Mucosa of descending colon (tissue), 3 donors: ENCODE measurements around the gene OR52B2. TPM values are rescaled to one million over a fixed set of nuclear protein-coding genes. Genes with fewer than 3 reads are reported as not detected.

Experiments used
- ATAC-seq: fragments of 200-7000 bp; cut with Tn5 transposase; one replicate; pipeline ENCODE4 v1.9.1; 2020; ENCODE audit warnings: mild to moderate bottlenecking, moderate library complexity
- DNase-seq, 3 donors: peaks; one replicate each; pipeline ENCODE4 v3.0.0-alpha.2; 2020
- H3K36me3 ChIP-seq: fragments of 200-600 bp; one replicate; pipeline ENCODE4 v1.8.0; 2021; ENCODE audit warnings: low read depth, mild to moderate bottlenecking
- H3K4me1 ChIP-seq: fragments of 200-600 bp; one replicate; pipeline ENCODE4 v1.8.0; 2021; ENCODE audit warnings: low read depth, mild to moderate bottlenecking
- H3K4me3 ChIP-seq: fragments of 200-600 bp; one replicate; pipeline ENCODE4 v1.8.0; 2021; ENCODE audit warnings: mild to moderate bottlenecking
- H3K9me3 ChIP-seq: fragments of 200-600 bp; one replicate; pipeline ENCODE4 v1.8.0; 2021; ENCODE audit warnings: mild to moderate bottlenecking
- intact Hi-C, 2 donors: fragments of 100-400 bp; cut with DNase I in 1 of 2; cut with micrococcal nuclease in 1 of 2; formaldehyde crosslinking; loops; one replicate each; pipeline versions ENCODE4 v1.11.0 to v1.11.1; 2022; cut with DNase I, micrococcal nuclease
- total RNA-seq, 3 donors: library from RNA; stranded (reverse); fragmentation: NEBNext Ultra II Directional in 2 of 3; extraction: Animal tissue kit (Norgen Biotek cat#: 25700) in 2 of 3; gene quantifications; one replicate each; pipeline versions ENCODE4 v1.2.1 to v1.2.4, GENCODE V29; 2021 to 2023
- TF ChIP-seq, protein P1 (sequence below): fragments of 200-600 bp; IDR thresholded peaks from one replicate; pipeline ENCODE4 v1.8.0; 2022; ENCODE audit warnings: antibody characterized with exemption, mild to moderate bottlenecking
- donor health status: DM: no; HTN: no; CAD: no; lungs with moderate emphysema.
- donor health status: DM: no; HTN: no; CAD: no.
- donor health status: DM: no; HTN: yes; CAD: no.

OR52B2 gene
- total RNA-seq, 3 donors from 2014 or later: not detected

DNA sequence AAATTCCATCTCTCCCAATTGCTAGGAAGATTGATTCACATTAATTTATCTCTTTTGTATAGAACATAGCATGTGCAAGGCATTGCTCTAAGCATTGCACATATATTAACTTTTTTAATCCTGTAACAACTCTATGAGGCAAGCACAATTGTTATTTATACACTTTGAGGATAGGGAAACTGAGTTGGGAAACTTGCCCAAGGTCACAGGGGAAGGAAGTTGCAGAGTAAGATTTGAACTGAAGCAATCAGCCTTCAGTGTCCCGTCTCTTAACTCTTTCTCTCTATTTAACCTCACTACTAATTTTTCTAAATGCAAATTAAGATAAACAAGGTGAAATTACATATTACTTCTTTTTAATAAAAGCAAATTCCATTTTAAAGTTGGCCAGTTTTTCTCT, 40.5 kb downstream of the OR52B2 start:
- intact Hi-C loops: no loop called here
- ATAC-seq (no peak), DNase-seq (no peak)
- no peaks in the 10 kb centered on the region for H3K4me1 ChIP-seq
- TF ChIP-seq, protein P1, sequence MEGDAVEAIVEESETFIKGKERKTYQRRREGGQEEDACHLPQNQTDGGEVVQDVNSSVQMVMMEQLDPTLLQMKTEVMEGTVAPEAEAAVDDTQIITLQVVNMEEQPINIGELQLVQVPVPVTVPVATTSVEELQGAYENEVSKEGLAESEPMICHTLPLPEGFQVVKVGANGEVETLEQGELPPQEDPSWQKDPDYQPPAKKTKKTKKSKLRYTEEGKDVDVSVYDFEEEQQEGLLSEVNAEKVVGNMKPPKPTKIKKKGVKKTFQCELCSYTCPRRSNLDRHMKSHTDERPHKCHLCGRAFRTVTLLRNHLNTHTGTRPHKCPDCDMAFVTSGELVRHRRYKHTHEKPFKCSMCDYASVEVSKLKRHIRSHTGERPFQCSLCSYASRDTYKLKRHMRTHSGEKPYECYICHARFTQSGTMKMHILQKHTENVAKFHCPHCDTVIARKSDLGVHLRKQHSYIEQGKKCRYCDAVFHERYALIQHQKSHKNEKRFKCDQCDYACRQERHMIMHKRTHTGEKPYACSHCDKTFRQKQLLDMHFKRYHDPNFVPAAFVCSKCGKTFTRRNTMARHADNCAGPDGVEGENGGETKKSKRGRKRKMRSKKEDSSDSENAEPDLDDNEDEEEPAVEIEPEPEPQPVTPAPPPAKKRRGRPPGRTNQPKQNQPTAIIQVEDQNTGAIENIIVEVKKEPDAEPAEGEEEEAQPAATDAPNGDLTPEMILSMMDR: no peak
- no peak overlapping the region for H3K4me3 ChIP-seq
- H3K36me3 ChIP-seq: no peaks in the 10 kb centered on the region
- no peaks in the 10 kb centered on the region for H3K9me3 ChIP-seq

DNA sequence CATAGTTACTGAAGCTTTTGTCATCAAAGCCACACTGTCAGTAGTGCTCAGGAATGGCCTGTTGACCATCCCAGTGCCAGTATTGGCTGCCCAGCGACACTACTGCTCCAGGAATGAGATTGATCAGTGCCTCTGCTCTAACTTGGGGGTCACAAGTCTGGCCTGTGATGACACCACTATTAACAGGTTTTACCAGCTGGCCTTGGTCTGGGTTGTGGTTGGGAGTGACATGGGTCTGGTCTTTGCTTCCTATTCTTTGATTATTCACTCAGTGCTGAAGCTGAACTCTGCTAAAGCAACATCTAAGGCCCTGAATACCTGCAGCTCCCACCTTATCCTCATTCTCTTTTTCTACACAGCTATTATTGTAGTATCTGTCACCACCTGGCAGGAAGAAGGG, 41.1 kb downstream of the OR52B2 start:
- no peak for ATAC-seq
- Histone ChIP-seq H3K9me3 (no peaks in the 10 kb centered on the region), H3K36me3 (no peaks in the 10 kb centered on the region), H3K4me3 (no peak overlapping the region), H3K4me1 (no peaks in the 10 kb centered on the region)
- TF ChIP-seq, protein P1: no peak
- DNase-seq: no peak
- intact Hi-C loops: no loop called here

DNA sequence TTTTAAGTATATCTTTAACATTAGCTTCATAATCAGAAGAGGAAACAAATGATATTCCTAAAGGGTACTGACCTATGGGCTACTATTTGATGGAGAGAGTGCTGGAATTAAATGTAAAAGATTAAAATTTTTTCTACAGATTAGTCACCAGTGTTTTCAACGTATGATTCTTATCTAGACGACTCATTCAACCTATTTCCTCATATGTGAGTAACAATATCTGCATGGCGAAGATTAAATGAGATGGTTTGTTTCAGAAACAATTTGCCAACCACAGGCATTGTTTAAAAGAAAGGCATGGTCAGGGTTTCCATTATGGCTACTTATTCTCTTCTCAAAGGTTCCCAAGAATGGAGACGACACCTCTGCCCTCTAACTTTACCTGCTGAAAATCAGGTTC, 42.2 kb downstream of the OR52B2 start:
- no peak overlapping the region for H3K4me3 ChIP-seq
- intact Hi-C loops: no loop called here
- no peaks in the 10 kb centered on the region for H3K9me3 ChIP-seq
- no peaks in the 10 kb centered on the region for H3K36me3 ChIP-seq
- TF ChIP-seq, protein P1: no peak
- no peaks in the 10 kb centered on the region for H3K4me1 ChIP-seq
- DNase-seq: no peak
- no peak for ATAC-seq

DNA sequence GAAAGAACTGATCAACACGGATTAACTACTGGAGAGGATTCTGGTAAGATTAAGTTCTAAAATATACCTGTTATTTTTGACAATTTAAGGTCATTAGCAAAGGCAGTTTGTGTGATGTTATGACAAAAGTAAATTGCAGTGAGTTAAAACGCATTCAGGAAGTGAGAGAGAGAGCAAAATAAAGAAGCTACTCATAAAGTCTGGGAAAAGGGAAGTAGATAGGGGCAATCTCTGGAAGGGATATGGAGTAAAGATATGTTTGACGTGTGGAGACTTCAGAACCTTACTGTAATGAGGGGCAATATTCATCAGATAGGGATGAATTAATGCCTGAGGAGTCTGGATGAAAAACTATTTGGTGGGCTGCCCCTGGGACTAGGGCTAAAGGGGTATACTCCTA, 45.9 kb downstream of the OR52B2 start:
- Histone ChIP-seq H3K4me1 (no peaks in the 10 kb centered on the region), H3K4me3 (no peak overlapping the region), H3K36me3 (no peaks in the 10 kb centered on the region), H3K9me3 (no peaks in the 10 kb centered on the region)
- TF ChIP-seq, protein P1: no peak
- intact Hi-C loops: no loop called here
- ATAC-seq (no peak), DNase-seq (no peak)

Other genes starting within 250 kb of the OR52B2 start
- not detected for gene OR56A3, start 228.1 kb downstream of the OR52B2 start, total RNA-seq
- gene OR56A5, start 201.8 kb downstream of the OR52B2 start, total RNA-seq: not detected
- not detected for gene OR52L1, start 183.3 kb downstream of the OR52B2 start, total RNA-seq
- gene OR56A4, start 163.4 kb downstream of the OR52B2 start, total RNA-seq: under 1 TPM in 2 of 3 donors, not detected in 1; 0.10 to 0.20 TPM
- under 1 TPM; 0.03 to 0.09 (median 0.05) TPM for gene OR56A1, start 139.6 kb downstream of the OR52B2 start, total RNA-seq
- gene OR56B4, start 62.6 kb downstream of the OR52B2 start, total RNA-seq: not detected
- not detected for gene OR52W1, start 28.9 kb upstream of the OR52B2 start, total RNA-seq
- gene C11orf42, start 35.2 kb upstream of the OR52B2 start, total RNA-seq: not detected
- gene FHIP1B, start 64.3 kb upstream of the OR52B2 start, total RNA-seq: 100 to 1,000 TPM in 1 of 3 donors, 10 to 100 TPM in 2; 78.0 to 195 (median 92.1) TPM
- under 1 TPM in 2 of 3 donors, not detected in 1; 0.20 to 0.22 TPM for gene CNGA4, start 68.8 kb upstream of the OR52B2 start, total RNA-seq
- gene CCKBR, start 89.5 kb upstream of the OR52B2 start, total RNA-seq: under 1 TPM in 1 of 3 donors, not detected in 2; 0.60 TPM
- gene CAVIN3, start 150.2 kb upstream of the OR52B2 start, total RNA-seq: 10 to 100 TPM in 2 of 3 donors, 1 to 10 TPM in 1; 4.6 to 21.3 (median 20.7) TPM
- 10 to 100 TPM; 45.3 to 86.6 (median 62.0) TPM for gene SMPD1, start 220.1 kb upstream of the OR52B2 start, total RNA-seq
- 10 to 100 TPM in 1 of 3 donors, 1 to 10 TPM in 2; 5.2 to 64.7 (median 8.3) TPM for gene APBB1, start 248.8 kb upstream of the OR52B2 start, total RNA-seq